Kidney epithelial cell (primary cell): ENCODE data around the gene HES5. TPM values are rescaled to one million over a fixed set of nuclear protein-coding genes. Genes with fewer than 3 reads are reported as not detected.

Experiments used
- DNase-seq: peaks from one replicate; pipeline ENCODE4 v3.0.0-alpha.2; 2010; ENCODE audit warnings: low read depth
- H3K27me3 ChIP-seq: 2 replicates; pipeline ENCODE4 v1.6.0; 2011; ENCODE audit warnings: low read length; ENCODE audit not compliant: control insufficient read depth, insufficient read depth
- H3K36me3 ChIP-seq: 2 replicates; pipeline ENCODE4 v1.5.1; 2011; ENCODE audit warnings: low read length; ENCODE audit not compliant: control insufficient read depth, insufficient read depth
- H3K4me3 ChIP-seq: 2 replicates; pipeline ENCODE4 v1.5.1; 2011; ENCODE audit warnings: low read depth, mild to moderate bottlenecking, control low read depth, low read length
- CTCF ChIP-seq: IDR thresholded peaks from 2 replicates; pipeline ENCODE4 v1.5.1; 2011; ENCODE audit warnings: mild to moderate bottlenecking, moderate library complexity, low read length, control low read depth, inconsistent platforms; ENCODE audit not compliant: insufficient read depth, poor library complexity, severe bottlenecking
- total RNA-seq: library from RNA; depleted of rRNA; stranded (reverse); fragments of >200 nt; gene quantifications from 2 replicates; pipeline ENCODE4 v1.2.3, GENCODE V29; 2015

The HES5 gene
- total RNA-seq, 1 donor from 2014 or later: 0.71 TPM

GRCh38 chr1:2502661-2503553 lies 27.2 kb downstream of the HES5 start:
- DNase-seq: no peak
- Histone ChIP-seq H3K27me3 (peaks cover 47% of the 10 kb centered on the region), H3K36me3 (no peaks in the 10 kb centered on the region), H3K4me3 (no peak overlapping the region)
- TF ChIP-seq CTCF: no peak

GRCh38 chr1:2502210-2502609 lies 27.9 kb downstream of the HES5 start:
- Histone ChIP-seq H3K27me3 (peaks cover 47% of the 10 kb centered on the region), H3K36me3 (no peaks in the 10 kb centered on the region), H3K4me3 (no peak overlapping the region)
- DNase-seq: no peak
- TF ChIP-seq CTCF: no peak

GRCh38 chr1:2501820-2502119 lies 28.3 kb downstream of the HES5 start:
- H3K4me3 ChIP-seq: no peak overlapping the region
- no peaks in the 10 kb centered on the region for H3K36me3 ChIP-seq
- TF ChIP-seq CTCF: no peak
- DNase-seq: no peak
- peaks cover 47% of the 10 kb centered on the region for H3K27me3 ChIP-seq

- Histone ChIP-seq H3K4me3 (no peak overlapping the region), H3K36me3 (no peaks in the 10 kb centered on the region), H3K27me3 (peaks cover 47% of the 10 kb centered on the region)
- no peak for DNase-seq
- TF ChIP-seq CTCF: no peak
These were observed 28.8 kb downstream of the HES5 start for GRCh38 chr1:2501041-2501819.

- Histone ChIP-seq H3K27me3 (peaks cover 37% of the 10 kb centered on the region), H3K36me3 (no peaks in the 10 kb centered on the region), H3K4me3 (no peak overlapping the region)
- no peak for TF ChIP-seq CTCF
- DNase-seq: no peak
These were observed 30.0 kb downstream of the HES5 start for GRCh38 chr1:2499986-2500596.
